ENCODE measurements around the gene PPP1R11.

- TF ChIP-seq CTCF (IDR thresholded peaks at IDR 0.05) (no peak), POLR2A (IDR thresholded peaks at IDR 0.05) (no peak), EP300 (IDR thresholded peaks at IDR 0.05) (no peak)
These were observed 44.4 kb downstream of the PPP1R11 start for GRCh38 chr6:30111266-30111856.
